SK-N-SH treated with all-trans-retinoic acid at 6 μM for 48 hours (cell line): ENCODE results near the gene MRPS34.

Experiments
- ATAC-seq: fragments of 200-7000 bp; cut with Tn5 transposase; 3 replicates; pipeline ENCODE4 v1.9.1; 2020; ENCODE audit warnings: mild to moderate bottlenecking, moderate library complexity
- ARNTL ChIP-seq: fragments of 450-650 bp; formaldehyde crosslinking; IDR thresholded peaks from 2 replicates; pipeline ENCODE4 v1.5.0; 2020; ENCODE audit warnings: low read depth, mild to moderate bottlenecking, moderate library complexity, borderline replicate concordance
- BACH2 ChIP-seq: fragments of 250-450 bp; sonication (Bioruptor Pico); IDR thresholded peaks from 2 replicates; pipeline ENCODE4 v1.9.0; 2021; ENCODE audit warnings: mild to moderate bottlenecking, borderline replicate concordance
- CSDC2 ChIP-seq: fragments of 250-450 bp; sonication (Bioruptor Pico); IDR thresholded peaks from 2 replicates; pipeline ENCODE4 v1.5.0; 2020; ENCODE audit warnings: mild to moderate bottlenecking, moderate library complexity
- GLIS3 ChIP-seq: fragments of 250-450 bp; sonication (Bioruptor Pico); IDR thresholded peaks from 2 replicates; pipeline ENCODE4 v1.5.0; 2020; ENCODE audit warnings: mild to moderate bottlenecking, moderate library complexity
- ISL1 ChIP-seq: fragments of 250-450 bp; sonication (Bioruptor Pico); IDR thresholded peaks from 2 replicates; pipeline ENCODE4 v2.1.2; 2022; ENCODE audit warnings: mild to moderate bottlenecking, moderate library complexity
- OSR1 ChIP-seq: fragments of 250-450 bp; sonication (Bioruptor Pico); IDR thresholded peaks from 2 replicates; pipeline ENCODE4 v1.8.0; 2022; ENCODE audit warnings: moderate library complexity, mild to moderate bottlenecking, inconsistent platforms
- PATZ1 ChIP-seq: fragments of 250-450 bp; sonication (Bioruptor Pico); IDR thresholded peaks from 2 replicates; pipeline ENCODE4 v1.8.0; 2020; ENCODE audit warnings: mild to moderate bottlenecking, moderate library complexity, borderline replicate concordance
- PPARA ChIP-seq: fragments of 250-450 bp; sonication (Bioruptor Pico); IDR thresholded peaks from 2 replicates; pipeline ENCODE4 v1.5.0; 2020; ENCODE audit warnings: mild to moderate bottlenecking, borderline replicate concordance
- RARB ChIP-seq: fragments of 250-450 bp; sonication (Bioruptor Pico); IDR thresholded peaks from 2 replicates; pipeline ENCODE4 v1.8.0; 2021; ENCODE audit warnings: mild to moderate bottlenecking, moderate library complexity
- SNAI2 ChIP-seq: fragments of 250-450 bp; sonication (Bioruptor Pico); IDR thresholded peaks from 2 replicates; pipeline ENCODE4 v1.5.0; 2020; ENCODE audit warnings: mild to moderate bottlenecking, moderate library complexity
- TCF4 ChIP-seq: fragments of 250-450 bp; sonication (Bioruptor Pico); IDR thresholded peaks from 2 replicates; pipeline ENCODE4 v1.8.0; 2021; ENCODE audit warnings: mild to moderate bottlenecking, moderate library complexity, borderline replicate concordance
- TOX ChIP-seq: fragments of 250-450 bp; sonication (Bioruptor Pico); IDR thresholded peaks from 2 replicates; pipeline ENCODE4 v1.8.0; 2021; ENCODE audit warnings: mild to moderate bottlenecking, moderate library complexity, borderline replicate concordance
- ZC3H10 ChIP-seq: fragments of 250-450 bp; sonication (Bioruptor Pico); IDR thresholded peaks from 2 replicates; pipeline ENCODE4 v1.5.1; 2021; ENCODE audit warnings: mild to moderate bottlenecking, moderate library complexity
- ZFP3 ChIP-seq: fragments of 250-450 bp; sonication (Bioruptor Pico); IDR thresholded peaks from 2 replicates; pipeline ENCODE4 v1.5.0; 2020; ENCODE audit warnings: mild to moderate bottlenecking, moderate library complexity
- ZFP30 ChIP-seq: fragments of 450-650 bp; formaldehyde crosslinking; IDR thresholded peaks from 2 replicates; pipeline ENCODE4 v1.5.0; 2022; ENCODE audit warnings: mild to moderate bottlenecking, moderate library complexity
- ZNF565 ChIP-seq: fragments of 450-650 bp; formaldehyde crosslinking; conservative IDR thresholded peaks from 2 replicates; pipeline ENCODE4 v1.5.0; 2020; ENCODE audit warnings: low read depth, mild to moderate bottlenecking, moderate library complexity
- TF ChIP-seq, protein P1 (sequence below): fragments of 250-450 bp; sonication (Bioruptor Pico); IDR thresholded peaks from 2 replicates; pipeline ENCODE4 v1.5.1; 2020; ENCODE audit warnings: low read depth, mild to moderate bottlenecking, moderate library complexity
- TF ChIP-seq, protein P2 (sequence below): fragments of 250-450 bp; sonication (Bioruptor Pico); IDR thresholded peaks from 2 replicates; pipeline ENCODE4 v1.8.0; 2021; ENCODE audit warnings: low read depth, mild to moderate bottlenecking, moderate library complexity, borderline replicate concordance
- TF ChIP-seq, protein P3 (sequence below): fragments of 250-450 bp; sonication (Bioruptor Pico); IDR thresholded peaks from 2 replicates; pipeline ENCODE4 v1.5.0; 2020; ENCODE audit warnings: mild to moderate bottlenecking, moderate library complexity
- TF ChIP-seq, protein P4 (sequence below): fragments of 250-450 bp; sonication (Bioruptor Pico); IDR thresholded peaks from 2 replicates; pipeline ENCODE4 v1.5.1; 2021; ENCODE audit warnings: mild to moderate bottlenecking, moderate library complexity

MRPS34 gene

DNA sequence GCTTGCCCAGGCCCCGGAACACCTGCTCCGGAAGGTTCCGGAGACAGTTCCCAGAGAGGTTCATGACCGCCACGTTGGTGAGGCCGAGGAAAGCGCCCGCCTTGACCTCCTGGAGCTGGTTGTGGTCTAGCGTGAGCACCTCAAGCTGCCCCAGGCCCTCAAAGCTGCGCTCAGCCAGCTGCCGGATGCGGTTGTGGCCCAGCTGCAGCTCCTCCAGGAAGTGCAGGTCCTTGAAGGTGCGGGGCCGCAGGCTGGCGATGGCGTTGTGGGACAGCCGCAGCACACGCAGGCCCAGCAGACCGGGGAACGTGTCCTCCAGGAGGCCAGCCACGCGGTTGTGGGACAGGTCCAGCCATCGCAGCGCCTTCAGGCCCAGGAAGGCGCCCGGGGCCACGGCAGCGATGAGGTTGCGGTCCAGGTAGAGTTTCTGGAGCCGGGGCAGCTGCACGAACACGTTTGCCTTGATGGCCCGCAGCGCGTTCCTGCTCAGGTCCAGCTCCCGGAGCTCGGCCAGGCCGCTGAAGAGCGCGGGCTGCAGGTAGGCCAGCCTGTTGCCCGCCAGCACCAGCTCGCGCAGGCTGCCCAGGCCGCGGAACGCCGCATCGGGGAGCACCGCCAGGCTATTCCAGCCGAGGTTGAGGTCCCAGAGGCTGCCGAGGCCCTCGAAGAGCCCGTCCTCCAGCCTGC, 18.5 kb upstream of the MRPS34 start:
- ATAC-seq, result no peak
- TF ChIP-seq BACH2 (no peak), ZFP3 (CRISPR knock-in tag) (no peak), ZFP30 (no peak), ISL1 (CRISPR knock-in tag) (no peak), GLIS3 (CRISPR knock-in tag) (no peak), ARNTL (CRISPR knock-in tag) (no peak), ZC3H10 (no peak), RARB (CRISPR knock-in tag) (no peak), TCF4 (CRISPR knock-in tag) (no peak), SNAI2 (no peak), TOX (CRISPR knock-in tag) (no peak), CSDC2 (CRISPR knock-in tag) (no peak), PATZ1 (CRISPR knock-in tag) (no peak), PPARA (CRISPR knock-in tag) (no peak), ZNF565 (CRISPR knock-in tag) (no peak)
- TF ChIP-seq, protein P1, sequence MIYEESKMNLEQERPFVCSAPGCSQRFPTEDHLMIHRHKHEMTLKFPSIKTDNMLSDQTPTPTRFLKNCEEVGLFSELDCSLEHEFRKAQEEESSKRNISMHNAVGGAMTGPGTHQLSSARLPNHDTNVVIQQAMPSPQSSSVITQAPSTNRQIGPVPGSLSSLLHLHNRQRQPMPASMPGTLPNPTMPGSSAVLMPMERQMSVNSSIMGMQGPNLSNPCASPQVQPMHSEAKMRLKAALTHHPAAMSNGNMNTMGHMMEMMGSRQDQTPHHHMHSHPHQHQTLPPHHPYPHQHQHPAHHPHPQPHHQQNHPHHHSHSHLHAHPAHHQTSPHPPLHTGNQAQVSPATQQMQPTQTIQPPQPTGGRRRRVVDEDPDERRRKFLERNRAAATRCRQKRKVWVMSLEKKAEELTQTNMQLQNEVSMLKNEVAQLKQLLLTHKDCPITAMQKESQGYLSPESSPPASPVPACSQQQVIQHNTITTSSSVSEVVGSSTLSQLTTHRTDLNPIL, result no peak
- TF ChIP-seq, protein P2, sequence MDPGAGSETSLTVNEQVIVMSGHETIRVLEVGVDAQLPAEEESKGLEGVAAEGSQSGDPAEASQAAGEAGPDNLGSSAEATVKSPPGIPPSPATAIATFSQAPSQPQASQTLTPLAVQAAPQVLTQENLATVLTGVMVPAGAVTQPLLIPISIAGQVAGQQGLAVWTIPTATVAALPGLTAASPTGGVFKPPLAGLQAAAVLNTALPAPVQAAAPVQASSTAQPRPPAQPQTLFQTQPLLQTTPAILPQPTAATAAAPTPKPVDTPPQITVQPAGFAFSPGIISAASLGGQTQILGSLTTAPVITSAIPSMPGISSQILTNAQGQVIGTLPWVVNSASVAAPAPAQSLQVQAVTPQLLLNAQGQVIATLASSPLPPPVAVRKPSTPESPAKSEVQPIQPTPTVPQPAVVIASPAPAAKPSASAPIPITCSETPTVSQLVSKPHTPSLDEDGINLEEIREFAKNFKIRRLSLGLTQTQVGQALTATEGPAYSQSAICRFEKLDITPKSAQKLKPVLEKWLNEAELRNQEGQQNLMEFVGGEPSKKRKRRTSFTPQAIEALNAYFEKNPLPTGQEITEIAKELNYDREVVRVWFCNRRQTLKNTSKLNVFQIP (CRISPR knock-in tag), result no peak
- TF ChIP-seq, protein P3, sequence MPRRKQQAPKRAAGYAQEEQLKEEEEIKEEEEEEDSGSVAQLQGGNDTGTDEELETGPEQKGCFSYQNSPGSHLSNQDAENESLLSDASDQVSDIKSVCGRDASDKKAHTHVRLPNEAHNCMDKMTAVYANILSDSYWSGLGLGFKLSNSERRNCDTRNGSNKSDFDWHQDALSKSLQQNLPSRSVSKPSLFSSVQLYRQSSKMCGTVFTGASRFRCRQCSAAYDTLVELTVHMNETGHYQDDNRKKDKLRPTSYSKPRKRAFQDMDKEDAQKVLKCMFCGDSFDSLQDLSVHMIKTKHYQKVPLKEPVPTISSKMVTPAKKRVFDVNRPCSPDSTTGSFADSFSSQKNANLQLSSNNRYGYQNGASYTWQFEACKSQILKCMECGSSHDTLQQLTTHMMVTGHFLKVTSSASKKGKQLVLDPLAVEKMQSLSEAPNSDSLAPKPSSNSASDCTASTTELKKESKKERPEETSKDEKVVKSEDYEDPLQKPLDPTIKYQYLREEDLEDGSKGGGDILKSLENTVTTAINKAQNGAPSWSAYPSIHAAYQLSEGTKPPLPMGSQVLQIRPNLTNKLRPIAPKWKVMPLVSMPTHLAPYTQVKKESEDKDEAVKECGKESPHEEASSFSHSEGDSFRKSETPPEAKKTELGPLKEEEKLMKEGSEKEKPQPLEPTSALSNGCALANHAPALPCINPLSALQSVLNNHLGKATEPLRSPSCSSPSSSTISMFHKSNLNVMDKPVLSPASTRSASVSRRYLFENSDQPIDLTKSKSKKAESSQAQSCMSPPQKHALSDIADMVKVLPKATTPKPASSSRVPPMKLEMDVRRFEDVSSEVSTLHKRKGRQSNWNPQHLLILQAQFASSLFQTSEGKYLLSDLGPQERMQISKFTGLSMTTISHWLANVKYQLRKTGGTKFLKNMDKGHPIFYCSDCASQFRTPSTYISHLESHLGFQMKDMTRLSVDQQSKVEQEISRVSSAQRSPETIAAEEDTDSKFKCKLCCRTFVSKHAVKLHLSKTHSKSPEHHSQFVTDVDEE (CRISPR knock-in tag), result no peak
- TF ChIP-seq, protein P4, sequence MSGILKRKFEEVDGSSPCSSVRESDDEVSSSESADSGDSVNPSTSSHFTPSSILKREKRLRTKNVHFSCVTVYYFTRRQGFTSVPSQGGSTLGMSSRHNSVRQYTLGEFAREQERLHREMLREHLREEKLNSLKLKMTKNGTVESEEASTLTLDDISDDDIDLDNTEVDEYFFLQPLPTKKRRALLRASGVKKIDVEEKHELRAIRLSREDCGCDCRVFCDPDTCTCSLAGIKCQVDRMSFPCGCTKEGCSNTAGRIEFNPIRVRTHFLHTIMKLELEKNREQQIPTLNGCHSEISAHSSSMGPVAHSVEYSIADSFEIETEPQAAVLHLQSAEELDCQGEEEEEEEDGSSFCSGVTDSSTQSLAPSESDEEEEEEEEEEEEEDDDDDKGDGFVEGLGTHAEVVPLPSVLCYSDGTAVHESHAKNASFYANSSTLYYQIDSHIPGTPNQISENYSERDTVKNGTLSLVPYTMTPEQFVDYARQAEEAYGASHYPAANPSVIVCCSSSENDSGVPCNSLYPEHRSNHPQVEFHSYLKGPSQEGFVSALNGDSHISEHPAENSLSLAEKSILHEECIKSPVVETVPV (CRISPR knock-in tag), result no peak

GRCh38 chr16:1790611-1791255, 17.8 kb upstream of the MRPS34 start:
- ATAC-seq, result no peak
- no peak for TF ChIP-seq ARNTL (CRISPR knock-in tag)
- no peak for TF ChIP-seq ZFP3 (CRISPR knock-in tag)
- no peak for TF ChIP-seq OSR1 (CRISPR knock-in tag)
- no peak for TF ChIP-seq RARB (CRISPR knock-in tag)
- TF ChIP-seq, protein P1, result no peak
- TF ChIP-seq SNAI2, result no peak
- TF ChIP-seq CSDC2 (CRISPR knock-in tag), result no peak
- no peak for TF ChIP-seq PATZ1 (CRISPR knock-in tag)
- no peak for TF ChIP-seq PPARA (CRISPR knock-in tag)
- TF ChIP-seq TOX (CRISPR knock-in tag), result no peak
- TF ChIP-seq GLIS3 (CRISPR knock-in tag), result no peak
- TF ChIP-seq, protein P4 (CRISPR knock-in tag), result no peak
- TF ChIP-seq ZFP30, result no peak
